HepG2 (cell line): Measurements from ENCODE around the gene ABCC8.

Source experiments
- CTCF ChIP-seq: sonication (generic); formaldehyde crosslinking; IDR thresholded peaks from 2 replicates; pipeline ENCODE4 v1.5.0; 2020; ENCODE audit warnings: mild to moderate bottlenecking, missing genetic modification reagents, moderate library complexity
- HDAC6 ChIP-seq: fragments of 200-600 bp; sonication (generic); IDR thresholded peaks from 2 replicates; pipeline ENCODE4 v1.7.0; 2017; ENCODE audit warnings: mild to moderate bottlenecking, antibody characterized with exemption, low read length, low read depth
- ISL2 ChIP-seq: sonication (generic); formaldehyde crosslinking; IDR thresholded peaks from 2 replicates; pipeline ENCODE4 v1.5.0; 2020; ENCODE audit warnings: missing genetic modification reagents
- TCF12 ChIP-seq, 2 experiments: fragments of 450-650 bp in 1 of 2; sonication (generic) in 1 of 2; formaldehyde crosslinking in 1 of 2; IDR thresholded peaks; 2 replicates each; pipeline versions ENCODE4 v1.6.1 to v1.8.0; 2017 to 2022; ENCODE audit warnings: antibody characterized with exemption in 1 of 2, mild to moderate bottlenecking in 1 of 2, missing genetic modification reagents in 1 of 2, moderate library complexity in 1 of 2

DNA sequence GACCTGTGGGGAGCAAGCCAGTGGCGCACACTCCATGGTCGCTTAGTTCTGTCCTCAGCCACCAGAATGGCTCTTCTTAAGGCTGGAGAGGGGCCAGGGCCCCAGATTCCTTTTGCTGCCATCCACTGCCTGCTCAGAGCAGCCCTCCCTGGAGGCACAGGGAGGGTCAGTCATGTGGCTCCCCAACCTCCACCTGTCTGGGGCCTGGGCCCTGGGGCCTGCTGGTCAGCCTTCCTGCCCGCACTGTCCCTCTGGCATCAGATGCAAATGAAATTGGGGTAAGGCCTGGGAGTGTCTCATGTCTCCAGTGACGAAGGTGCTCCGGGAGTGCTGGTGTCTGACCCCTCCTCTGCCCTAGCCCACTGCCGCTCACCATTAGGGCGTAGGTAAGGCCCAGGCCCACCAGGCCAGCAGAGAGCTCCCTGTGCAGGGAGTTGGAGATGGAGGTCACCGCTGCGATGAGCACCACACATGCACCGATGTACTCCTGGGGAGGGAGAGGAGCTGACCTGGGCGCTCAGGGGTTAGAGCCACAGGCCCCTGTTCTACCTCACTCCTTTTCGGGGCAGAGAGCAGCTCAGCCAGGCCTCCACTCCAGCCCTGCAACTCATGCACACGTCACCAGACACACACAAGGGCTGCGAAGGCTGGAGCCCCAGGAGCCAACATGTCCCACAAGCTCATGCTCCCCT is 79.2 kb downstream of the ABCC8 start:
- no peak for TF ChIP-seq HDAC6
- no peak for TF ChIP-seq CTCF (CRISPR knock-in tag)
- no peak for TF ChIP-seq ISL2 (CRISPR knock-in tag)
- no peak for TF ChIP-seq TCF12 (IDR thresholded peaks at IDR 0.05)
- no peak for TF ChIP-seq TCF12 (CRISPR knock-in tag; IDR thresholded peaks at IDR 0.05)
